ENCODE measurements around the gene MPO. TPM values are rescaled to one million over a fixed set of nuclear protein-coding genes. Genes with fewer than 3 reads are reported as not detected.

MPO gene
- total RNA-seq, 1 experiment from 2014 or later, result not detected

DNA sequence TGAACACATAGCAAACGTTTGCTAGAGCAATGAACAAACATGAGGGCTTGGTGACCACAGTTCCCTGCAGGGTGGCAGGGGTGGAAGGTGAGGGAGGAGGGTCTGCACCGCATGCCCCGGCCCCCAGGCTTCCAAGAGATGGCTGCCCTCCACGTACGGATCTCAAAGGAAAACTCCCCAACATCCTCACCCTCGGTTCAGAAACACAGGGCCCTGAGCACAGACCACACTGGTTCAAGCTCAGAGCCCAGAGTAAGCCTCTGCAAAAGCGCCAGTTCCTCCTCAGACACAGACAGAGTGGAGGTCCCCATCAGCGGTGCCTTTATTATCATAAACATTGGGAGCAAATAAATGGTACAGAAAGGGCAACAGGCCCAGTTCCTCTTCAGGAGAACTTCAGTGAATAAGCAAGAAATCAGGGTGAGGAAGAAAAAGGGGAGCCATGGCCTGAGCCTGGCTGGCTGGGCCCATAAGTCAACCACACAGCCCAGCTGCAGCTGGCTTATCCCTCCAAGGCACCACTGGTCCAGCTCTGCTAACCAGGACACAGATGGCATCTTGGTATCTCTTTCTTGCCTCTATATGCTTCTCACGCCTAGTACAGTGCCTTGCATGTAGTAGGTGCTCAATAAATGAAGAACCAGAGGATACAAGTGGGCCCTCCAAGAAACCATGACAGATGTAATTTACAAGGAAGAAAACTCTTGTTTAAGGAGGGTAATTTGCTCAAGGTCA lies 11.0 kb downstream of the MPO start:
- ChIA-PET POLR2A (ENCODE audit: unreplicated experiment) (no interaction called here), CTCF (interaction anchor here (0.6 kb wide), 1 partner anchor 79 kb away, joined by 3 read pairs; no protein-coding TSS in a partner anchor)
- peaks cover 97% of the 10 kb centered on the region for H3K27me3 ChIP-seq (ENCODE audit: insufficient read depth, low read depth)
- no peaks in the 10 kb centered on the region for H3K9me3 ChIP-seq (ENCODE audit: insufficient read depth, low read depth)
- DNase-seq, result no peak
- no peak overlapping the region for H3K27ac ChIP-seq
- no peak overlapping the region for H2AFZ ChIP-seq
- no peaks in the 10 kb centered on the region for H3F3A ChIP-seq (ENCODE audit: insufficient read depth, low read depth)
- H3K4me2 ChIP-seq, result no peak overlapping the region
- no peaks in the 10 kb centered on the region for H3K79me2 ChIP-seq (ENCODE audit: low read depth)
- TF ChIP-seq, protein P1, sequence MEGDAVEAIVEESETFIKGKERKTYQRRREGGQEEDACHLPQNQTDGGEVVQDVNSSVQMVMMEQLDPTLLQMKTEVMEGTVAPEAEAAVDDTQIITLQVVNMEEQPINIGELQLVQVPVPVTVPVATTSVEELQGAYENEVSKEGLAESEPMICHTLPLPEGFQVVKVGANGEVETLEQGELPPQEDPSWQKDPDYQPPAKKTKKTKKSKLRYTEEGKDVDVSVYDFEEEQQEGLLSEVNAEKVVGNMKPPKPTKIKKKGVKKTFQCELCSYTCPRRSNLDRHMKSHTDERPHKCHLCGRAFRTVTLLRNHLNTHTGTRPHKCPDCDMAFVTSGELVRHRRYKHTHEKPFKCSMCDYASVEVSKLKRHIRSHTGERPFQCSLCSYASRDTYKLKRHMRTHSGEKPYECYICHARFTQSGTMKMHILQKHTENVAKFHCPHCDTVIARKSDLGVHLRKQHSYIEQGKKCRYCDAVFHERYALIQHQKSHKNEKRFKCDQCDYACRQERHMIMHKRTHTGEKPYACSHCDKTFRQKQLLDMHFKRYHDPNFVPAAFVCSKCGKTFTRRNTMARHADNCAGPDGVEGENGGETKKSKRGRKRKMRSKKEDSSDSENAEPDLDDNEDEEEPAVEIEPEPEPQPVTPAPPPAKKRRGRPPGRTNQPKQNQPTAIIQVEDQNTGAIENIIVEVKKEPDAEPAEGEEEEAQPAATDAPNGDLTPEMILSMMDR (conservative IDR thresholded peaks at IDR 0.05), result no peak
- TF ChIP-seq EZH2 (IDR thresholded peaks at IDR 0.05; ENCODE audit: low read depth), result no peak
- H3K4me3 ChIP-seq, result no peak overlapping the region
- BruUV-seq (replicated peaks), result no TSS peak
- H4K20me1 ChIP-seq (ENCODE audit: insufficient read depth), result no peaks in the 10 kb centered on the region
- no peaks in the 10 kb centered on the region for H3K4me1 ChIP-seq (replicated peaks; ENCODE audit: insufficient read depth)
- no peaks in the 10 kb centered on the region for H3K9me2 ChIP-seq (ENCODE audit: insufficient read depth)
- intact Hi-C loops (cut with micrococcal nuclease; ENCODE audit: unreplicated experiment), result no loop called here
- H3K36me3 ChIP-seq (ENCODE audit: low read depth), result no peaks in the 10 kb centered on the region

DNA sequence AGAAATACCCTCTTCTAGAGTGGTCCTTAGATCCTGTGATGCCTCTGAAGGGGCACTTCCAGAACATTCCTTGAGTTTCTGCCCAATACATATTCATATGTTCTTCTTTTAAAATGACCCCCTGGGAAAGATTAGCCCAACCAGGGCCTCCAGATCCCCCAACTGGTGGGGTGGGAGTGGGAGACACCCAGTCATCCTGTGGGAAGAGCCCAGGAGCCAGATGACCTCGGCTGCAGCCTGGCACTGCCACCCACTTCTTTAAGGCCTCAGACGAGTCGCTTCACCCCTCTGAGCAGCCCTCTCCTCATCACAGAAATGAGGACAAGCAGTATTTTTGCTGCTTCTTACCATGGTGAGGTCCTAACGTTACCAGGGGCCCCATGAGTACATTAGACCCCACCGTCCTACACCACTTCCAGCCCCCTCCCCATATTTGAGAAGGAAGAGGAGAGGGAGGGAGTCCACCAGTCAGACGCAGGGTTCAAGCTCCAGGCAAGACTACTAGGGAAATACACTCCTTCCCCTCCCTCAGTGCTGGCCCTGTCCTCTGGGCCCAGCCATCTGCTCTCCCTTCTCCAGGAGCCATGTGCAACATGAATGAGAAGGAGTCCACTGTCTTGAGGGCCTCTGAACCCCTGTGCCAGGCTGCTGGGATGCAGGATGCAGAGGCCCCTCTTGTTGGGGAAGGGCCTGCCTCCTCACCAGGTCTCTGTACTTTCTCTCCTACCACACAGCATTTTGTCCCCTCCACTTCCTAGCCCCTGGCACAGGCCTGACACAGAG lies 11.8 kb downstream of the MPO start:
- DNase-seq, result no peak
- Histone ChIP-seq H3K4me2 (no peak overlapping the region), H3K4me1 (replicated peaks; ENCODE audit: insufficient read depth) (no peaks in the 10 kb centered on the region), H3K27ac (no peak overlapping the region), H3K4me3 (no peak overlapping the region), H2AFZ (no peak overlapping the region), H3K36me3 (ENCODE audit: low read depth) (no peaks in the 10 kb centered on the region), H3K9me3 (ENCODE audit: insufficient read depth, low read depth) (no peaks in the 10 kb centered on the region), H3K9me2 (ENCODE audit: insufficient read depth) (no peaks in the 10 kb centered on the region), H4K20me1 (ENCODE audit: insufficient read depth) (no peaks in the 10 kb centered on the region), H3K27me3 (ENCODE audit: insufficient read depth, low read depth) (peaks cover 98% of the 10 kb centered on the region), H3F3A (ENCODE audit: insufficient read depth, low read depth) (no peaks in the 10 kb centered on the region), H3K79me2 (ENCODE audit: low read depth) (no peaks in the 10 kb centered on the region)
- no TSS peak for BruUV-seq (replicated peaks)
- POLR2A ChIA-PET (ENCODE audit: unreplicated experiment), result no interaction called here
- TF ChIP-seq EZH2 (IDR thresholded peaks at IDR 0.05; ENCODE audit: low read depth), result no peak
- TF ChIP-seq, protein P1 (conservative IDR thresholded peaks at IDR 0.05), result no peak
- intact Hi-C loops (cut with micrococcal nuclease; ENCODE audit: unreplicated experiment), result no loop called here
- CTCF ChIA-PET, result no interaction called here

DNA sequence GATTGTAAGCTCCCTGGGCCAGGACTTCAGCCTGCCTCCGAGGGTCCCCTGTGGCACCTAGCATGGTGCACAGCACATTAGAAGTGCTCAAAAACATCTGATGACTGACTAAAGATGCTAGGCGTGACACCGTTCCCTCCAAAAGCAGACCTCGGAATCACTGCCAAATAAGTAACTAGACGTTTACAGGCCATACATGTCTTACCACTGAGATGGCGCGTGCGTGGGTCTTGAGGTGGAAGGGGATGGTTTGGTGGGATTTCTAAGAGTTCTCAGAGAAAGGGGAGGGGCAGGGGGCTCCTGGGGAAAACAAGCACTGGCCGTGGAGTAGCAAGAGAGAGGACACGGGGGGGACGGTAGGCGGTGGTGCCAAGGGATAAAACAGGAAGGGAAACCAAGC lies 12.4 kb downstream of the MPO start:
- Histone ChIP-seq H4K20me1 (ENCODE audit: insufficient read depth) (no peaks in the 10 kb centered on the region), H3K27ac (no peak overlapping the region), H3K4me2 (no peak overlapping the region), H3K4me1 (replicated peaks; ENCODE audit: insufficient read depth) (no peaks in the 10 kb centered on the region), H3K4me3 (no peak overlapping the region), H3K27me3 (ENCODE audit: insufficient read depth, low read depth) (peaks cover 98% of the 10 kb centered on the region), H2AFZ (no peak overlapping the region), H3K36me3 (ENCODE audit: low read depth) (no peaks in the 10 kb centered on the region), H3K9me3 (ENCODE audit: insufficient read depth, low read depth) (no peaks in the 10 kb centered on the region), H3K79me2 (ENCODE audit: low read depth) (no peaks in the 10 kb centered on the region), H3K9me2 (ENCODE audit: insufficient read depth) (no peaks in the 10 kb centered on the region), H3F3A (ENCODE audit: insufficient read depth, low read depth) (no peaks in the 10 kb centered on the region)
- POLR2A ChIA-PET (ENCODE audit: unreplicated experiment), result no interaction called here
- CTCF ChIA-PET, result no interaction called here
- no peak for DNase-seq
- no peak for TF ChIP-seq EZH2 (IDR thresholded peaks at IDR 0.05; ENCODE audit: low read depth)
- TF ChIP-seq, protein P1 (conservative IDR thresholded peaks at IDR 0.05), result no peak
- intact Hi-C loops (cut with micrococcal nuclease; ENCODE audit: unreplicated experiment), result no loop called here
- BruUV-seq (replicated peaks), result no TSS peak

Data from PC-9 (cell line).